Forelimb muscle (tissue), 1 donor: ENCODE data around the gene NFAM1. TPM values are rescaled to one million over a fixed set of nuclear protein-coding genes. Genes with fewer than 3 reads are reported as not detected.

Source experiments
- DNase-seq: peaks from one replicate; pipeline ENCODE4 v3.0.0-alpha.2; 2013; ENCODE audit warnings: low read depth
- polyA plus RNA-seq: library from polyadenylated mRNA; unstranded; fragments of 120-200 nt; gene quantifications from one replicate; pipeline ENCODE4 v1.2.1, GENCODE V29; 2013; ENCODE audit not compliant: insufficient read length

The NFAM1 gene
- polyA plus RNA-seq, 1 donor, result 0.56 TPM

DNA sequence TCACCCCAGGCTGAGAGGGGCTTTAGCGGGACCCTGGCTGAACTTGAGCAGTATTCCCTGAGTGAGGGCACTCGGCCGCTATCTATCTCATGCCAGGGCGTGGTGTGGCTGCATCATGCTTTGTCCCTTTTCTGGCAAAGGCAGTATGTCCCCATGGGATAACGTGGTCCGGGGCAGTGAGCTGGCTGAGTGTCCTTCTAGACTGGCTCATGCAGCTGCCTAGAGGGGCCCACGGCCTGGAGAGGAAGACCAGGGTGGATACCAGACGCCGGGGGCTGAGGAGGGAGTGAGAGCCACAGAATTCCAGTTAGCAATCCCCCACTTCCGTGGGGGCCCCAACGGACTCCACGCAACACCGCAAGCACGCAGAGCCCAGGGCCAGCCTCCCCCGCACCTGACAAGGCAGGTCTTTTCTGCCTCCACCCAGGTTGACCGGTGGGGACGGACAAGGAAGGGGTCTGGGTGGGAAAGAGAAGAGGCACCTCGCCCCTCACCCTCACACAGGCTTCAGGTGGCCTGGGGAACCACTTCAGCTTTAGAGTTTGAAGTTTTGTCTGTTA lies 15.5 kb downstream of the NFAM1 start:
- no peak for DNase-seq

DNA sequence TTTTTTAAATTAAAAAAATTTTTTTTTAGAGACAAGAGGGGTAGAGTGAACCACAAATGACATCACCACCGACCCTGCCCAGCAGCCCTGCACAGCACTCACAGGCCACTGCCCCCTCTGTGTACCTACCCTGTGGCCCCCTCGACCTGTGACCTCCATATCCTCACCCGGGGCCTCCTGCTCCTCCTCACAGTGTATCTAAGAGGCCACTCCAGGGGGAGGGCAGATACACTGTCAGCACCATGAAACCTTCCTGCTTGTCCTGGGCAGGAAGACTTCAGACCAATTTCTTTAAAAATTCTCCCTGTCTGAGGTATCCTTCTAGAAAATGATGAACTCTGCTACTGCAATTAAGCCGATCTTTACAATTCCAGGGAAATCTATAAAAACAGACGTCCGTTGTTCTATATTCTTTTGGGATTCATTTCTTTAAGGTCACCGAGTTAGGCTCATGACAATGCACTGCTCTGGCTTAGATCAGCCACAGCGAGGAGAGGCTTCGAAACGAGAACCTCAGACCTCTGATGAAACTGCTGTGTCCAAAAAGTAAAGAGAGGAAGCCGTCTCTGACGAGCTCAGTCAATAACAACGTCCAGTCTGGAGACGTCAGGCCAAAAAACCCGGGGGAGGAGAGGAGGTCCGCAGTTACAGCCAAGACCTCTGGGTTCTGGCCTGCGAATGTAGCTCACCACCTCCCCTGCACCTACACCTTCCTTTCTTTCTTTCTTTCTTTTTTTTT lies 17.5 kb downstream of the NFAM1 start:
- no peak for DNase-seq

DNA sequence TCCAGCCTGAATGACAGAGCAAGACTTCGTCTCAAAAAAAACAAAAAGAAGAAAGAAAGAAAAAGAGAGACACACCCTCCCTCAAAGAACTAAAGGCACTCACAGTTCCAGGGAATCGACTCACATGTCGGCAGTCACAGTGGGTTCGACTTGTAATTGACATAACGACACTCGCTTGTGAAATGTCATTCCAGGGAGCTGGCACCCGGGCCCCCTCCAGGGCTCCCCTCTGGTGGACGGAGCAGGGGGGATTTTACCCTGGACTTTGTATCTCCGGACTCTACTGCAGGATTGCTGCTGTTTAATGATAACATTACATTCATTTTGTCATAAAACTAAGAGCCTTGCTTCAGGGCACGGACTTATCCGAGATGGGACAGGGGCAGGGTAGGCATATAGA lies 18.2 kb downstream of the NFAM1 start:
- DNase-seq, result no peak

DNA sequence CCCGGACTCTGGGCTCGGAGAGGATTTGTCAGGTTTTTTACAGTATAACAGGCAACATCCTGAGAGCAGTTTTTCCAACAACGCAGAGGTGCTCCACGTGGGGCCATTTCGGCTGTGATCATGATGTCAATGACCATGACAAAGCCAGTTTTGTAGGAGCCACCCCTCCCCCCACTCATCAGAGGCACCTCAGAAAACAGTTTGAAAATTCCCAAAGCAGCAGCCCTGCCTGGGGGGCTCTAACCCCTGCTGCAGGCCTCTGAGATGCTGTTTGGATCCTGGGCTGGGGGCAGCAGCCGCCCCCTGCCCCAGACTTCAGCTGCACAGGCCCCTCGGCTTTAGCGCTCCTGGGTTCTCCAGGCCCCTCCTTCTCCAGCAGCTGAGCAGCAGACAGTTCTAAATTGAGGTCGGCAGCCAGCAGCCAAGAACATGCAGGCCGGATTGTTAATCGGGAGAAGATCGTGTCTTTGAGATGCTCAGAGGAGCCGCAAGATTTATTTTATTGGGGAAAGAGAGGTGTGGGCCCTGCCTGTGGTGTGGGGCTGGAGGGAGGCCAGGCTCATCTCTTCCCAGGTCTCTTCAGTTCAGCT lies 19.4 kb downstream of the NFAM1 start:
- no peak for DNase-seq

DNA sequence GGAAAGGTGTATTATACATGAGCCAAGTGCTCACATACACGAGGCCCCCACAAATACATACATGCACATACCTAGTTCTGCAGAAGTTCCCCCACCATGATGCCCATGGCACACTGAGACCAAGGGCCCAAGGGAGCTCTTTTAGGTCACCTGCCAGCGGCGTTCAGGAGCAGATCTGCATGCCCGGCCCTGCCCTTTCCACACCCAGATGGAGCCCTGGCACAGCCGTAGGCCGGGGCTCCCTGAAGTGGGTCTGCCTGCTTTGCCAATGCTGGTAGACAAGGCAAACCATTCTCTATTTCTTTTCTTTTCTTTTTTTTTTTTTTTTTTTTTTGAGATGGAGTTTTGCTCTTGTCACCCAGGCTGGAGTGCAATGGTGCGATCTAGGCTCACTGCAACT lies 21.5 kb downstream of the NFAM1 start:
- no peak for DNase-seq

DNA sequence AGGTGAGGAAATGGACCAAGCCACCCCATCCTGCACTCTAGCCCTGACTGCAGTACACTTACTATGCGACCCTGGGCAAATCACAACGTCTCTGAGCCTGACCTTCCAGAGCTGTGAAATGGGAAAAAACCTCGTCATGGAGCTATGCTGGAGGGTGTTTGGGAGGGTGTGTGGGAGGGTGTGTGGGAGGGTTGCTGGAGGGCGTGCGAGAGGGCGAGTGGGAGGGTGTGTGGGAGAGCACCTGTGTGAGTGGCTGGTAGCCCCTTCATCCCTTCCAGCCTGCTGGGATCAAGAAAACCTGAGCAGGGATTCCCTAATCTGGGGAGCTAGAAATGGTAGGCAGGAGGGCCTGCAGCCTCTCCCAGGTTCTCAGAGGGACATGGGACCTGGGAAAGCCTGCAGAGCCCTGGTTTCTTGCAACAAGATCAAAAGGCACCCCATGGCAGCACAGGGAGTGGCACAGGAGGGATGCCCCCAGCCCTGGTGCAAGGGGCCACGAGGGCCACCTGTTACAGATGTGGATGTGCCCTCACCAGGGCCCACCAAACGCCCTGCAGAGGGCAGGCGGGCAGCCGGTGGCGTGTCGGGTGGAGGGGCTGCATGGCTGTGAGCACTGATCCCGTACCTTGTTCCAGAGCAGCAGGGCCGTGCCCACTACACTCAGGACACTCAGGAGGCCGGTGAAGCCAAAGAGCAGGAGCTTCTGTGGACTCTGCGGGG lies 23.2 kb downstream of the NFAM1 start:
- DNase-seq, result no peak

DNA sequence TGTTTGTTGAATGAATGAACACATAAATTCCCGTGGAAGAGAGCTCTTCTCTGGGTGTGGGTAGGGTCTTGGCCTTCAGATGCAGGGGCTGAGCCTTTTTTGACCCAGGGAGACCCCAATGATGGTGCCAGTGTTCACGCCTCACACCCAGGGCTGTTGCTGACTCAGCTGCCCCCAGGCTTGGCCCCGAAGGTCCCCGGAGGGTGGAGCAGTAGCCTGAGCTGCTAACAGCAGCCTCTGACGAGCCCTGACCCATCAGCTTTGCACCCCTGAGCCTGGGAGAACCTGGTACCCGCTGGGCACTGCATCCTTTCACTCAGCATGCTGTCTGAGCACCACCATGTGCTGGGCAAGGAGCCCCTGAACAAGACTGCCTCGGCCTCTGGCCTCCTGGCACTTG lies 23.9 kb downstream of the NFAM1 start:
- no peak for DNase-seq

DNA sequence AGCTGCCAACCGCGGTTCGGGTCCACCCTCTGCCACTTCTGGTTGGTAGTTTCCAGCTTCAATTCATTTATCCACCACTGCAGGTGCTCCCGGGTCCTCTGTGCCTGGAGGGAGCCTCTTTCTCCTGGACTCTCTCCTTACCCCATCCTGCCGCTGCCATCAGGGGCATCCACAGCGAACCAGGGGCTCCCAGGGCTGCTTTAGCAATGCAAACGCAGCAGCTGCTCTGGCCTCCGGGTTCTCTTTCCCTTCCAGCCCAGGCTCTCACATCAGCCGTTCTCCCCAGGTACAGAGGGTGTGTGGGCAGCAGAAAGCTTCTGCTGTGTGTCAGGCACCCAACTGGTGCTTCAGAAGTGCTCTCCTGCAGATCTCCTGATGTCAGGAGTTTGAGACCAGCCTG lies 27.9 kb downstream of the NFAM1 start:
- DNase-seq, result no peak

DNA sequence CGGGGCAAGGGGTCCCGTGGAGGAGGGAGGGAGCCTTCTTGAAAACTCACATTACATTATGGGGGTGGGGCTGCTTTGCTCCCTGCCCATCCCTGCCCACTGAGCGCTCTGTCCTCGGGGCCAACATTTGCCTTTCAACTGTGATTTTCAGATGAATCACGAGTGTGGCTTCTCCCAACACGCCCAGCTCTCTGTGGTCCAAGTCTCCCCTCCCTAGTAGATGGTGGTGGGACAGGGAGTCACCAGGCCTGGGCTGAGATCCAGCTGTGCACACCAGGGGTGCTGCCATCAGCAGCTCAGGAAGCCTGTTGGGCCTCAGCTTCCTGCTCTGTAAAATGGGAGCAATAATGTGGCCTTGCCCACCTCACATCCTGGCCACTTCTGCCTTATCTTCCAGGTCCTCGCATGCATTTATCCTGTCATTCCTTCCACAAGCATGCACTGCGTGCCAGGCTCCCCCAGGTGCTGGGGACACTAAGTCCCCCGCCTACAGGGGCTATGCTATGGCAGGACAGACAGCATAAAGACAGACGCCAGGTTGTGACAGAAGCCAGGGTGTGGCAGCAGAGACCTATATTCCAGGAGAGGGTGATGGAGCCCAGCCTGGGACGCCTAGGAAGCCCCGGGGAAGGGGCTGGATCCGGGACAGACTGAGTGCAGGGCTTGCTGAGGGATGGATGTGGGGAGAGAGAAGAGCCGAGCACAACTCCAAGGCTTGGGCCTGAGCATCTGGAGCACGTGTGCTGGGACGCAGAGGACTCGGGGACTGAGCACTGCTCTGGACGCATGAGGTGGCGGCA lies 30.5 kb downstream of the NFAM1 start:
- no peak for DNase-seq

DNA sequence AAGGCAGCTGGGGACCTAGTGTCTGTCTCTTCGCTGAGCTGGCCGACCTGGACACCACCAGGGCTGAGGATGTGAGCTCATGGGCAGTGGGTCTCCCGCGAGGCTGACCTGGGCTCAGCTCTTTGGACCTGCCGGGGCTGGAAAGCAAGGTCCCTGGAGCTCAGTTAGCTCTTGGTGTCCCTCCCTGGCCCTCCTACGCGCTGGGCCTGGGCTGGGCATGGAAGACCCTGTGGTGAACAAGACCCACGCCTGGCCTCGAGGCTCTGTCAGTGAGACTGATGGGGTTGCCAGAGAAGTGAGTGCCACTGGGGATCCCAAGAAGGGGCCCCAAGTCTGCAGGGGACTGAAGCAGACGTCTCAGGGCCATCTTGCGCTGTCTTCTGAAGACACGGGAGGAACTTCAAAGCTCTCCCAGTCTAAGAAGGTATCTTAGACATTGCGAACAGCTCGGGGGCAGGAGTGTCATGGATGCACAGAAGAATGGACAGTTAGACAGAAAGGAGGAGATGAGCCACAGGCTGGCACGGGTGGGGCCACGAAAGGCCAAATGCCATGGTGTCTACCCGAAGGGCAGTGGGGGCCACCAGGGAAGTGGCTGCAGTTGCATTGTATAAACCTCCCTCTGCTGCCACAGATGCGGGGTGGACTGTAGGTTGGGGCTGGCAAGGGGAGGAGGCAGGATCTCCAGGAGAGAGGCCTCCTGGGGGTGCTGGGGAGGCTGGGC lies 31.2 kb downstream of the NFAM1 start:
- DNase-seq, result no peak

DNA sequence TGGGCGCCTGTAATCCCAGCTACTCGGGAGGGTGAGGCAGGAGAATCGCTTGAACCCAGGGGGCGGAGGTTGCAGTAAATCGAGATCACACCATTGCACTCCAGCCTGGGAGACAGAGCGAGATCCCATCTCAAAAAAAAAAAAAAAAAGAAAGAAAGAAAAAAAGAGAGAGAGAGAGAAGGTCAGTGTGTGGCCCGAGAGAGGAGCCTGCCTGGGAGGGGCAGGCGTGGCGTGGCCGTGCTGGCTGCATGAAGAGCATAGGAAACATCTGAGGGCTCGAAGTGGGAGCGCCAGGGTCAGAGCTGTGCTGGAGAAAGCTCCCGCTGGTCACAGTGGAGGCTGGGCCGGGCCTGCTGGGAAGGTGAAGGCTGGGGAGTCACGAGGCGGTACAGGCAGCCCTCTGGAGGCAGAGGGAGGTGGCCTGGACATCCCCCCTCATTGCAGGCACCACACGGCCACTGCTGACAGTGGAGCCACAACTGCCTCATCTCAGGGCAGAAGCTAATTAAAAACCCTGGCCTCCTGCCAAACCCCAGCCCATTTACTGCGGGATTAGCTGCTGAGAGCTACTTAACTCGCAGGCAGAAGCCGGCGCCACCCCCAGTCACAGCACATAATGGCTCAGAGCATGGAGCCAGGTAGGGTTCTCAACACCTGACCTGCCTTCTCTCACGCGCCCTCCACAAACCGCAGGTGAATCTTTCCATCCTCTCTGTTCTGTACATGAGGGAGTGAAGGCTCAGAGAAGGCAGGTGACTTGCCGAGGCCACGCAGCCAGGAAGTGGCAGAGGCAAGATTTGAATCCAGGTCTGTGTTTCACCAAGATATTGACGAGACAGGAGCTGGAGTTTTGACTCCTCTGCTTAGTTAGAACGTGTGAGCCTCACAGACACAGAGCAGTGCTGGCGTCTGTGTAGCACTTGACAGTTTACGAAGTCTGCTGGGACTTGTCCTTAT lies 32.6 kb downstream of the NFAM1 start:
- no peak for DNase-seq

DNA sequence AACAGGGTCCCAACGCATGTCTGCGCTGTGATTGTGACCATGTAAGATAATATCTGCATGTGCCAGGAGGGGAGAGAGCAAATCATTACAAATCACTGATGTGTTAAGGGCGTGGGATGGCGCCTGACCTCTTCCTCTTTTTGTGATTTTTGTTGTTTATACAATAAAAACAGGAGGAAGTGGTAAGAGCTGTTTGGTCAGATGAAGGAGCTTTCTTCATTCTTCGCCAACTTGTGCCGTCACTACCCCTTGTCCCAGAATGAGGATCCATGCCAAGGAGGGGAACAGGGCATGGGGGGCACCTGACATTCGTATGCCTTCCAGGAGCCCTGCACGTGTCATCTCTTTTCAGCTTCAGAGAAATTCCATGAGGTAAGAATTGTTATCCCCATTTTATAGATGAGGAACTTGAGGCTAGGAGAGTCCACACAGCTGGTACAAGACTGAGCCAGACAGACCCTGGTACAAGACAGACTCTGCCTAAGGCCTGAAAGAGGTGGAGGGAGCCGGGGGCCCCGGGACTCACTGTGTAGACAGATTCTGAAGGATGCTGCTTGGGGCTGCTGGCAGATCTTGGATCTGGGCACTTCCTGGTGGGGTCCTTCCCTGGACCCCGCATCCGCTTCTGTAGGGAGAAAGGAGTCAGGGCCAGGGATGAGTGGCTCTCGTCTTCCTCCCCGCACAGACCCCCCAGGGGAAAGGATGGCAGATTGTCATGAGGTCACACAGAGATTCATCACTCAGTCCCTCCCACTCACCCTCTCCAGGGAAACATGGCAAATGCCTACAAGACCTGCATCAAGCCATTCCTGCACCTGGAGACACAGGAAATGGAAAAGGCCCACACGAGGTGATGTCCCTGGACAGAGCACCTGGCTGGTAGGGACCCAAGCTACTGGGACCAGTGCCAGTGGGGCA lies 34.6 kb downstream of the NFAM1 start:
- DNase-seq, result no peak

DNA sequence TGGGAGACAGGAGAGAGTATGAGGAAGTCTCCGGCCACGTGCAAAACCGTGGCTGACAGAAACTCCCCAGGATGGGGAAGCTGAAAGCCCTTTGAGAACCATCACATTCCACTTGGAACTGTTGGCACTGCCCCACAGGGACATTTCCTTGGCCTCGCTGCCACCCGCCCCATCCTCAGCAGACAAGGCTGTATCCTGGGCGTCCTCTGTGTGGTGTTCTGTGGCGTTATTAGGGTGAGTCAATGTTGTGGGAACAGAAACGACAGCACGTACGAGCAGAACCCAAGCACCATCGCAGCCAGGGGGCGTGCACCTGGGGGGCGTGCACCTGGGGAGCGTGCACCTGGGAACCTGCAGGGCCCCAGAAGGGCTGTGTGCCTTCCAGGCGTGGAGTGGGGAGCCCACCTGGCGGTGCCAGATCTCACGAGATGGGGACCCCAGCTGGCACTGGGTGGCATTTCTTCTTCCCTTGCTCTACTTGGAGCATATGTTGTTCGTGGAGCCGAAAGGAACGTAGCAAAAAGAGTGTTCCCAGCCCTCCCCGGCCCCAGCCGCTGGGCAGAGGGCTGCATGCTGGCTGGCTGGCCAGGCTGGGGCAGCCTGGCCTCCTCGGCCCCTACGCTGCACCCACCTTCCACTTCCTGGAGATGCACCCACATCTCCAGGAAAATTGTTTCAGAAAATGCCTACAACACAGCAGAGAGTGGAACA lies 35.4 kb downstream of the NFAM1 start:
- DNase-seq, result no peak

DNA sequence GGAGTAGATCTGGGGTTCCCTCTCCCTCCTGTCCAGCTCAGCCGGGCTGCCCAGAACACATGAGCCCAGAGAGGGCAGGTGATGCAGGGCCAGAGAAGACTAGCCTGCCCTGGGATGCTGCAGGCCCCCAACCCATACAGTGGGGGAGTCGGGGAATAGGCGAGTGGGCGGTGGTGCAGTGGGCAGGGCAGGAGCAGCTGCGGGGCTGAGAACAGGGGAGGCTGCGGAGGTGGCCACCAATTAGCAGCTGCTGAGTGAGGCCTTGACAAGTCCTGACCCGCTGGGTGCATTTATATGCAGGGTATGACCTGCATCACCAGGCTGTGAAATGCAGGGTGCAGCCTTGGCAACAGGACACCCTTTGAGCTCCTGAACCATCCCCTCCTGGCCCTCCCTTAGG lies 43.1 kb downstream of the NFAM1 start:
- no peak for DNase-seq

DNA sequence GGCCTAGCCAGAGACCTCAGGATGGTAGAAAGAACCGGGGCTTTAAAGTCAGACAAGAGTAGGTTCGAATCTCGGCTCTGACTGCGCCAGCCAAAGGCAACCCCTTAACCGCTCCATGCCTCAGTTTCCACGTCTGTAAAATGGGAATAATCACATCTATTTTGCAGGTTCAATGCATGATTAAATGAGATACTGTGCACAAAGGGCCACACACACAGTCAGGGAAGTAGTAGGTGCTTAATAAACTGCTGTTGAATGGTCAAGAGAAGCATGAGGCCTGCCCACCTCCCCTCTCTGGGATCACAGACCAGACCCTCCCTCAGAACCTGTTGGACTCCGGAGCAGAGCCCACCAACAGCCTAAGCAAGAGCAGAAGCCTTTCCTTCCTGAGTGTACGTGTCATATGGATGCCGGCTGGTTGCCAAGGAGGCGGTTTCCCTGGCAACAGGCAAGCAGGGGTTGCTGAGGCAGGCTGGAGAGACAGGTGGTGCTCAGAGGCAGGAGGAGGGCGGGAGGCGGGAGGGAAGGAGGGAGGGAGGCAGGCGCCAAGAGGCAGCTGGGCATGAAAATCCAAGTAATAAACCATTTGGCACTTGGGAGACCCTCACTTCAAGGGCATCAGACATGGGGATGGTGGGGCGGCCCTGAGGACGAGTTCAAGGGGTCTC lies 43.9 kb downstream of the NFAM1 start:
- no peak for DNase-seq

DNA sequence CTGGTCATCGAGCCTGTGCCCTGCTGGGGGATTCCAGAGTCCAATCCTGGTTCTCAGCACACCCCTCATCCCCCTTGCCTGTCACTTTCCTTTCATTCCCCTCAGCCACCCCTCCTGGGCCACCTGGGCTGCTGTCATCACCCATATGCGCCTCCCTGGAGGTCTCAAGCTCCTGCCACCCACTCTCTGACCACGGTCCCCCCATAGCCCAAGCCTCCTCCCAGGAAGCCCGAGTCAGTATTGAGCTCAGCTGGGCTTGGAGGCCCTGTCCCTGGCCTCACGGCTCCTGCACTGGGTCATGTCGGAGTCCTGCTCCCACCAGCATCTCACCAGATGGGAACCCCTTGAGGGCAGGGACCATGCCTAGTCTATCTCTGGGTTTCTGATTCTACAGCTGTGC lies 44.6 kb downstream of the NFAM1 start:
- no peak for DNase-seq

DNA sequence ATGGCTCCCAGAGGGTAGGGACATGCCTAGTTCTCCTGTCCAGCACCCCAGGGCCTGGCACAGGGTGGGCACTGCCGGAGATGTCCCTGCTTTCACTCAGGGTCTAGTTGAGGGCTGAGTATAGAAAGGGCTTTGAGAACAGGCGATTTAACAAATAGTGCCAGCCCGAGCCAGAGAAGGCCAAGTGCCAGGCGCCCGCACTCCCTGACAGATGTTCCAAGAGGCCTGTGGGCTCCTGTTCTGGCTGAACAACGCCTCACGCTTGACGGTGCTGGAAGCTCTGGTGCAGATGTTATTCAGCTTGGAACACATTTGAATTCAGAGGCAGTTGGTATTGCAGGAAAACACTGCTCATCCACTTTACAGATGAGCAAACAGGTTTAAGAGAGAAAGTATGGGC lies 46.5 kb downstream of the NFAM1 start:
- no peak for DNase-seq

DNA sequence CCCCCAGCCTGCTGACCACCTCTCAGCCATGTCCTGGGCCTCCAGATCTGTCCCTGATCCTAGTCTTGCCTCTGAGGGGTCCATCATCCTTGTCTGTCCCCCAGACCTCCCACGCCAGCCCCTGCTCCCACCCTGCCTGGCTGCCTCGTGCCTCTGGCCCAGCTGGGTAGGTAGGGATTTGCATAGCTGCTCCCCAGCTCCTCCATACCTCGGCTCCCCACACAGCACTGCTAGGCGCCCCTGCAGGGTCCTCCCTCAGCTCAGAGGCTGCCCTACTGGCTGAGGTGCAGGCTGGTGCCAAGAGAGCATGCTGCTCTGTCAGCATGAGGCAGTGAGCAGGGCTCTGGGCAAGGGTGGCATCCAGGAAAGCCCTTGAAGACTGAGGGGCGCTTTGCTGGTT lies 47.7 kb downstream of the NFAM1 start:
- no peak for DNase-seq
